ENCODE results near the gene SNAP29. TPM values are rescaled to one million over a fixed set of nuclear protein-coding genes. Genes with fewer than 3 reads are reported as not detected.

The SNAP29 gene
- total and polyA plus RNA-seq, 9 of the 15 experiments (the other 6 are each of a cell fraction or from before 2014, with no cell fraction given): 19.5 to 250 (median 75.9) TPM

GRCh38 chr22:20881231-20881630 is 22.4 kb downstream of the SNAP29 start (continued):
- TF ChIP-seq ZNF280A (IDR thresholded peaks at IDR 0.05; ENCODE audit: low read depth, partially characterized antibody) (no peak), TEAD4 (IDR thresholded peaks at IDR 0.05; ENCODE audit: low read length) (no peak), TEAD4 (CRISPR knock-in tag; IDR thresholded peaks at IDR 0.05; ENCODE audit: borderline replicate concordance) (0 out of 2 replicates have a peak, but pooled peaks have one; percentile 28), EP300 (IDR thresholded peaks at IDR 0.05; ENCODE audit: low read length) (no peak), POLR2A (conservative IDR thresholded peaks at IDR 0.05) (0 out of 2 replicates have a peak, but pooled peaks have one; percentile 7), SMAD4 (CRISPR knock-in tag; conservative IDR thresholded peaks at IDR 0.05) (no peak), MYNN (IDR thresholded peaks at IDR 0.05) (no peak), MYNN (CRISPR knock-in tag; IDR thresholded peaks at IDR 0.05) (0 out of 2 replicates have a peak, but pooled peaks have one; percentile 52), FOXK1 (CRISPR knock-in tag; IDR thresholded peaks at IDR 0.05; ENCODE audit: borderline replicate concordance) (0 out of 2 replicates have a peak, but pooled peaks have one; percentile 37), JUN (IDR thresholded peaks at IDR 0.05; ENCODE audit: borderline replicate concordance, low read depth, low read length) (no peak), JUN (CRISPR knock-in tag; IDR thresholded peaks at IDR 0.05; ENCODE audit: borderline replicate concordance) (0 out of 2 replicates have a peak, but pooled peaks have one; percentile 5), PATZ1 (CRISPR knock-in tag; IDR thresholded peaks at IDR 0.05; ENCODE audit: borderline replicate concordance) (no peak), KDM4B (IDR thresholded peaks at IDR 0.05; ENCODE audit: borderline replicate concordance in 2 of 2, low read depth in 1 of 2) (no peak), HNRNPL (IDR thresholded peaks at IDR 0.05; ENCODE audit: low read depth, low read length) (no peak), SIN3A (IDR thresholded peaks at IDR 0.05; ENCODE audit: borderline replicate concordance in 2 of 2, control insufficient read depth in 1 of 2, low read depth in 2 of 2, low read length in 2 of 2) (no peak), SAP30 (IDR thresholded peaks at IDR 0.05; ENCODE audit: borderline replicate concordance, insufficient read depth, low read depth, low read length, poor library complexity, severe bottlenecking) (no peak)
- TF ChIP-seq, protein P1, sequence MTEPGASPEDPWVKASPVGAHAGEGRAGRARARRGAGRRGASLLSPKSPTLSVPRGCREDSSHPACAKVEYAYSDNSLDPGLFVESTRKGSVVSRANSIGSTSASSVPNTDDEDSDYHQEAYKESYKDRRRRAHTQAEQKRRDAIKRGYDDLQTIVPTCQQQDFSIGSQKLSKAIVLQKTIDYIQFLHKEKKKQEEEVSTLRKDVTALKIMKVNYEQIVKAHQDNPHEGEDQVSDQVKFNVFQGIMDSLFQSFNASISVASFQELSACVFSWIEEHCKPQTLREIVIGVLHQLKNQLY (CRISPR knock-in tag; conservative IDR thresholded peaks at IDR 0.05): 0 out of 4 replicates have a peak, but pooled peaks of 1 of the 2 experiments have one; percentile 3
- TF ChIP-seq, protein P2, sequence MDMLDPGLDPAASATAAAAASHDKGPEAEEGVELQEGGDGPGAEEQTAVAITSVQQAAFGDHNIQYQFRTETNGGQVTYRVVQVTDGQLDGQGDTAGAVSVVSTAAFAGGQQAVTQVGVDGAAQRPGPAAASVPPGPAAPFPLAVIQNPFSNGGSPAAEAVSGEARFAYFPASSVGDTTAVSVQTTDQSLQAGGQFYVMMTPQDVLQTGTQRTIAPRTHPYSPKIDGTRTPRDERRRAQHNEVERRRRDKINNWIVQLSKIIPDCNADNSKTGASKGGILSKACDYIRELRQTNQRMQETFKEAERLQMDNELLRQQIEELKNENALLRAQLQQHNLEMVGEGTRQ (CRISPR knock-in tag; IDR thresholded peaks at IDR 0.05): 0 out of 2 replicates have a peak, but pooled peaks have one; percentile 11
